GM12875 (cell line): ENCODE measurements around the gene C5orf24.
A peak's percentile ranks its signal among the peaks of the same experiment; 100 is the strongest.

Experiments used
- H3K4me3 ChIP-seq: one replicate; pipeline ENCODE4 v1.5.1; 2011; ENCODE audit warnings: low read depth, low read length, control low read depth
- TF ChIP-seq, protein P1 (sequence below): IDR thresholded peaks from 2 replicates; pipeline ENCODE4 v1.5.1; 2011; ENCODE audit warnings: low read depth, mild to moderate bottlenecking, control low read depth, inconsistent platforms, low read length, moderate library complexity, borderline replicate concordance; ENCODE audit not compliant: insufficient read depth

C5orf24 gene

GRCh38 chr5:134892926-134893325 is 47.2 kb downstream of the C5orf24 start:
- H3K4me3 ChIP-seq = no peak overlapping the region

GRCh38 chr5:134893748-134894505 is 48.2 kb downstream of the C5orf24 start:
- H3K4me3 ChIP-seq = no peak overlapping the region
- TF ChIP-seq, protein P1, sequence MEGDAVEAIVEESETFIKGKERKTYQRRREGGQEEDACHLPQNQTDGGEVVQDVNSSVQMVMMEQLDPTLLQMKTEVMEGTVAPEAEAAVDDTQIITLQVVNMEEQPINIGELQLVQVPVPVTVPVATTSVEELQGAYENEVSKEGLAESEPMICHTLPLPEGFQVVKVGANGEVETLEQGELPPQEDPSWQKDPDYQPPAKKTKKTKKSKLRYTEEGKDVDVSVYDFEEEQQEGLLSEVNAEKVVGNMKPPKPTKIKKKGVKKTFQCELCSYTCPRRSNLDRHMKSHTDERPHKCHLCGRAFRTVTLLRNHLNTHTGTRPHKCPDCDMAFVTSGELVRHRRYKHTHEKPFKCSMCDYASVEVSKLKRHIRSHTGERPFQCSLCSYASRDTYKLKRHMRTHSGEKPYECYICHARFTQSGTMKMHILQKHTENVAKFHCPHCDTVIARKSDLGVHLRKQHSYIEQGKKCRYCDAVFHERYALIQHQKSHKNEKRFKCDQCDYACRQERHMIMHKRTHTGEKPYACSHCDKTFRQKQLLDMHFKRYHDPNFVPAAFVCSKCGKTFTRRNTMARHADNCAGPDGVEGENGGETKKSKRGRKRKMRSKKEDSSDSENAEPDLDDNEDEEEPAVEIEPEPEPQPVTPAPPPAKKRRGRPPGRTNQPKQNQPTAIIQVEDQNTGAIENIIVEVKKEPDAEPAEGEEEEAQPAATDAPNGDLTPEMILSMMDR = no peak

More at GRCh38 chr5:134892926-134893325, 47.2 kb downstream of the C5orf24 start:
- TF ChIP-seq, protein P1 = no peak

DNA sequence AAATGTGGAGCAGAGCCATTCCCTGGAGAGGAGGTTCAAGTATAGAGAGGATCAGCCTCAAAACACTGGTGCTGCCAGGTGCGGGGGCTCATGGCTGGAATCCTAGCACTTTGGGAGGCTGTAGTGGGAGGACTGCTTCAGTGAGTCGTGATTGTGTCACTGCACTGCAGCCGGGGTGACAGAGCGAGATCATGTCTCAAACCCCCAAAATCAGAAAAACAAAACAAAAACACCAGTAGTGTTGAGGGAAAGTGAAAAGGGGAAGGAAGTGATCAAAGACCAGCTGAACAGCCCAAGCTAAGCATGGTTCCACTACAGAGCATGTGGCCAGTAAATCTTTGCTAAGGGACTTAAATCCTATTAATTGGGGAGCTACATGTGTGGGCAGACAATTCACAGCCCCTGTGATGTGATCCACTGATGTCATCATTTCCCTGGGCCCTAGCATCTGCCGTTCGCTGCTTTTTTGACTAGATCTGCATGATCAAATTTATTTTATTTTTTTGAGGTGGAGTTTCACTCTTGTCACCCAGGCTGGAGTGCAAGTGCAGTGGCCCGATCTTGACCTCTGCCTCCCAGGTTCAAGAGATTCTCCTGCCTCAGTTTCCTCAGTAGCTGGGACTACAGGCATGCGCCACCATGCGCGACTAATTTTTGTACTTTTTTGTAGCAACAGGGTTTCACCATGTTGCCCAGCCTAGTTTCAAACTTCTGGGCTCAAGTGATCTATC is 56.5 kb downstream of the C5orf24 start:
- H3K4me3 ChIP-seq = no peak overlapping the region

GRCh38 chr5:134904610-134905245 is 59.0 kb downstream of the C5orf24 start, which contains the start of gene PCBD2:
Gene PCBD2 (plus strand): TSS chr5:134905131. CDS start chr5:134905140, 9 bp downstream.
- peak within 1 kb of the TSS; percentile 92 for H3K4me3 ChIP-seq
- TF ChIP-seq, protein P1 = peak; percentile 98

More for the DNA sequence above, 56.5 kb downstream of the C5orf24 start:
- TF ChIP-seq, protein P1 = no peak

DNA sequence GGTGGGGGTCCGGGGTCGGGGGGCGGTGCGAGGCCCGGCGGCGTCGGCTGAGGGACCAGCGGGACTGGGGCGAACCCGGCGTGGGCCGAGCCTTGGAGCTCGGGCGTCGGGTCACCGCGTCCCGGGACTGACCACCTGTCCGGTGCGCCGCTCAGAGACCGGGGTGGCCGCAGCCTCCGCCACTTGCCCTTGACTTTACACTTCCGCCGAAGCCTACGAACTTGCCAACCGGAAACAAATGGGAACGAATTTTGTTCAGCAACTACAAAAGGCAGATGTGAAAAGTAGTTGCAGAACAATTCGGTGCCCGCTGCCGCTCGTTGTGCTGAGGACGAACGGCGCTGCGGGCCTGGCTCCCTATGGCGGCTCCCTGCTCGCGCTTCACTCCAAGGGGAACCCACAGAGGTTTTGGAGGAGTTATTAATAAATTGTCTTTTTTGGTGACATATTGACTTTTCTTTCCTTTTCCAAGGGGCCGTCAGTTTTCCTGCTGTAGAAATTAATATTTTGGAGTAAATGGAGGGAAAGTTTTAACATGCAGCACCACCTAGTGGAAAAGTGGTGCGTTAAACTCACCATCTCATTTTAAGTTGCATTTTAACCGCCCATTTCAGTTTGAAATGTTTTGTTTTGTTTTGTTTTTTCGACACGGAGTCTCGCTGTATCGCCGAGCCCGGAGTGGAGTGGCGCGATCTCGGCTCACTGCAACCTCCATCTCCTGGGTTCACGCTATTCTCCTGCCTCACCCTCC is 59.7 kb downstream of the C5orf24 start:
- peak overlapping the region; percentile 92 for H3K4me3 ChIP-seq
- TF ChIP-seq, protein P1 = peak; percentile 39

- no peak overlapping the region for H3K4me3 ChIP-seq
- TF ChIP-seq, protein P1 = no peak
These were observed 61.0 kb downstream of the C5orf24 start for GRCh38 chr5:134906811-134907210.
